GM18505 (cell line): ENCODE measurements around the gene FAM110A.
"Not testable (repeated sequence)": the region's sequence is repeated elsewhere in the genome, so short reads cannot be mapped to it uniquely, and the experiment has no call there.

ENCODE experiments used
- ATAC-seq: cut with Tn5 transposase; IDR thresholded peaks from one replicate; pipeline ENCODE4 v1.9.1; 2021; ENCODE audit not compliant: unreplicated experiment
- POLR2A ChIP-seq: IDR thresholded peaks from 4 replicates; pipeline ENCODE4 v1.6.1; 2011; ENCODE audit warnings: borderline replicate concordance; ENCODE audit not compliant: insufficient read depth, insufficient read length; ENCODE audit errors: extremely low read depth

The FAM110A gene

GRCh38 chr20:842547-842940 is 9.0 kb downstream of the FAM110A start:
- no peak for TF ChIP-seq POLR2A
- ATAC-seq: no peak

GRCh38 chr20:843912-844311 is 10.4 kb downstream of the FAM110A start:
- no peak for TF ChIP-seq POLR2A
- ATAC-seq: no peak

GRCh38 chr20:844473-845225 is 11.1 kb downstream of the FAM110A start:
- peak; percentile 37 for TF ChIP-seq POLR2A
- ATAC-seq: peak; percentile 84

GRCh38 chr20:845226-845868 is 11.8 kb downstream of the FAM110A start:
- TF ChIP-seq POLR2A: no peak
- no peak for ATAC-seq

- no peak for TF ChIP-seq POLR2A
- ATAC-seq: no peak
These were observed 12.7 kb downstream of the FAM110A start for GRCh38 chr20:845941-846893.

GRCh38 chr20:846894-847278 is 13.4 kb downstream of the FAM110A start:
- ATAC-seq: no peak
- peak; percentile 52 for TF ChIP-seq POLR2A

GRCh38 chr20:848193-848592 is 14.7 kb downstream of the FAM110A start:
- TF ChIP-seq POLR2A: no peak

GRCh38 chr20:848731-849130 is 15.2 kb downstream of the FAM110A start:
- ATAC-seq: not testable (repeated sequence)

More at GRCh38 chr20:848193-848592, 14.7 kb downstream of the FAM110A start:
- no peak for ATAC-seq

GRCh38 chr20:853406-853996 is 20.0 kb downstream of the FAM110A start:
- TF ChIP-seq POLR2A: no peak
- no peak for ATAC-seq

- ATAC-seq: no peak
- TF ChIP-seq POLR2A: no peak
These were observed 21.1 kb downstream of the FAM110A start for GRCh38 chr20:854601-855000.

GRCh38 chr20:855466-856360 is 22.2 kb downstream of the FAM110A start:
- no peak for TF ChIP-seq POLR2A
- ATAC-seq: no peak

GRCh38 chr20:856361-856775 is 22.9 kb downstream of the FAM110A start:
- no peak for ATAC-seq
- TF ChIP-seq POLR2A: no peak
